Thyroid gland (tissue), 4 donors: Measurements from ENCODE around the gene HSPE1.

Experiments used
- POLR2A ChIP-seq, 2 donors: fragments of 450-650 bp; IDR thresholded peaks; one replicate each; pipeline ENCODE4 v1.6.1; 2017; ENCODE audit warnings: antibody characterized with exemption in 2 of 2, mild to moderate bottlenecking in 2 of 2, moderate library complexity in 1 of 2
- TF ChIP-seq, protein P1 (sequence below), 6 experiments: fragments of 200-600 bp in 3 of 6; fragments of 450-650 bp in 3 of 6; sonication (generic) in 3 of 6; IDR thresholded peaks; one replicate each; pipeline ENCODE4 v1.5.1; 2016 to 2019; ENCODE audit warnings: antibody characterized with exemption in 6 of 6, mild to moderate bottlenecking in 2 of 6, inconsistent platforms in 1 of 6, moderate library complexity in 1 of 6

- TF ChIP-seq POLR2A (IDR thresholded peaks at IDR 0.05): no peak
- TF ChIP-seq, protein P1, sequence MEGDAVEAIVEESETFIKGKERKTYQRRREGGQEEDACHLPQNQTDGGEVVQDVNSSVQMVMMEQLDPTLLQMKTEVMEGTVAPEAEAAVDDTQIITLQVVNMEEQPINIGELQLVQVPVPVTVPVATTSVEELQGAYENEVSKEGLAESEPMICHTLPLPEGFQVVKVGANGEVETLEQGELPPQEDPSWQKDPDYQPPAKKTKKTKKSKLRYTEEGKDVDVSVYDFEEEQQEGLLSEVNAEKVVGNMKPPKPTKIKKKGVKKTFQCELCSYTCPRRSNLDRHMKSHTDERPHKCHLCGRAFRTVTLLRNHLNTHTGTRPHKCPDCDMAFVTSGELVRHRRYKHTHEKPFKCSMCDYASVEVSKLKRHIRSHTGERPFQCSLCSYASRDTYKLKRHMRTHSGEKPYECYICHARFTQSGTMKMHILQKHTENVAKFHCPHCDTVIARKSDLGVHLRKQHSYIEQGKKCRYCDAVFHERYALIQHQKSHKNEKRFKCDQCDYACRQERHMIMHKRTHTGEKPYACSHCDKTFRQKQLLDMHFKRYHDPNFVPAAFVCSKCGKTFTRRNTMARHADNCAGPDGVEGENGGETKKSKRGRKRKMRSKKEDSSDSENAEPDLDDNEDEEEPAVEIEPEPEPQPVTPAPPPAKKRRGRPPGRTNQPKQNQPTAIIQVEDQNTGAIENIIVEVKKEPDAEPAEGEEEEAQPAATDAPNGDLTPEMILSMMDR (IDR thresholded peaks at IDR 0.05): no peak
Measured at GRCh38 chr2:197504512-197504911, 4.3 kb downstream of the HSPE1 start.
